ENCODE results near the gene FUZ.

The FUZ gene

DNA sequence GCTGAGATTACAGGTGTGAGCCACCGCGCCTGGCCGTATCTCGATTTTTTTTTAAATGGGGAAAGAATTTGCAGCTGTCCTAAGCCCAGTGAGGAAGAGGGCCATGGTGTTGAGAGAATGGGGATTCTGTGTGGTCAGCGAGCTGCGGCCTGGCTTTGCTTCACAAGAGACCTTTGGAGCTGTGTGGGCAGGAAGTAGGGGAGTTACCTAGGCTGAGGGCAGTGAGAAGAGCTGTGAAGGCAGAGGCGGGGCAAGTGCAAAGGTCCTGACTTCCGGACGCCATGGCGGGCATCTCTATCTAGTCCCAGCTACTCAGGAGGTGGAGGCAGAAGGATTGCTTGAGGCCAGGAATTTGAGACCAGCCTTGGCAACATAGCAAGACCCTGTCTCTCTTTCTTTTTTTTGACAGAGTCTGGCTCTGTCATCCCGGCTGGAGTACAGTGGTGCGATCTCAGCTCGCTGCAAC is 41.4 kb downstream of the FUZ start:
- no peak for TF ChIP-seq POLR2AphosphoS5 (IDR thresholded peaks at IDR 0.05; ENCODE audit: low read depth, low read length)
- no peak for TF ChIP-seq TAF1 (IDR thresholded peaks at IDR 0.05; ENCODE audit: borderline replicate concordance, insufficient read depth, low read length)
- TF ChIP-seq FOXP2 (optimal IDR thresholded peaks at IDR 0.05; ENCODE audit: borderline replicate concordance, extremely low read depth, extremely low read length, insufficient read depth) = no peak
- TF ChIP-seq, protein P1, sequence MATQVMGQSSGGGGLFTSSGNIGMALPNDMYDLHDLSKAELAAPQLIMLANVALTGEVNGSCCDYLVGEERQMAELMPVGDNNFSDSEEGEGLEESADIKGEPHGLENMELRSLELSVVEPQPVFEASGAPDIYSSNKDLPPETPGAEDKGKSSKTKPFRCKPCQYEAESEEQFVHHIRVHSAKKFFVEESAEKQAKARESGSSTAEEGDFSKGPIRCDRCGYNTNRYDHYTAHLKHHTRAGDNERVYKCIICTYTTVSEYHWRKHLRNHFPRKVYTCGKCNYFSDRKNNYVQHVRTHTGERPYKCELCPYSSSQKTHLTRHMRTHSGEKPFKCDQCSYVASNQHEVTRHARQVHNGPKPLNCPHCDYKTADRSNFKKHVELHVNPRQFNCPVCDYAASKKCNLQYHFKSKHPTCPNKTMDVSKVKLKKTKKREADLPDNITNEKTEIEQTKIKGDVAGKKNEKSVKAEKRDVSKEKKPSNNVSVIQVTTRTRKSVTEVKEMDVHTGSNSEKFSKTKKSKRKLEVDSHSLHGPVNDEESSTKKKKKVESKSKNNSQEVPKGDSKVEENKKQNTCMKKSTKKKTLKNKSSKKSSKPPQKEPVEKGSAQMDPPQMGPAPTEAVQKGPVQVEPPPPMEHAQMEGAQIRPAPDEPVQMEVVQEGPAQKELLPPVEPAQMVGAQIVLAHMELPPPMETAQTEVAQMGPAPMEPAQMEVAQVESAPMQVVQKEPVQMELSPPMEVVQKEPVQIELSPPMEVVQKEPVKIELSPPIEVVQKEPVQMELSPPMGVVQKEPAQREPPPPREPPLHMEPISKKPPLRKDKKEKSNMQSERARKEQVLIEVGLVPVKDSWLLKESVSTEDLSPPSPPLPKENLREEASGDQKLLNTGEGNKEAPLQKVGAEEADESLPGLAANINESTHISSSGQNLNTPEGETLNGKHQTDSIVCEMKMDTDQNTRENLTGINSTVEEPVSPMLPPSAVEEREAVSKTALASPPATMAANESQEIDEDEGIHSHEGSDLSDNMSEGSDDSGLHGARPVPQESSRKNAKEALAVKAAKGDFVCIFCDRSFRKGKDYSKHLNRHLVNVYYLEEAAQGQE (IDR thresholded peaks at IDR 0.05; ENCODE audit: insufficient read depth in 1 of 2, low read depth in 2 of 2, low read length in 2 of 2) = no peak

DNA sequence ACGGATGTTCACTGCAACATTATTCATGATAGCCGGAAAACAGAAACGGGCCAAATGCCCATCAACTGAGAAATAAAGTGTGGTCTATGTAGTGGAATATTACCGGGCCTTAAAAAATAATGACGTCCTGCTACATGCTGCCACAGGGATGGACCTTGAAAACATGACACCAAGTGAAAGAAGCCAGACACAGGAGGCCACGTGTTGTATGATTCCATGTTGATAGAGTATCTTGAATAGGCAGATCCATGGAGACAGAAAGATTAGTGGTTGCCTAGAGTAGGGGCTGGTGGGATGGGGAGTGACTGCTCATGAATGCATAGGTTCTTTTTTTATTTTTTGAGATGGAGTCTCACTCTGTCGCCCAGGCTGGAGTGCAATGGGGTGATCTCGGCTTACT is 42.6 kb downstream of the FUZ start:
- no peak for TF ChIP-seq SIN3A (IDR thresholded peaks at IDR 0.05; ENCODE audit: borderline replicate concordance, insufficient read depth, low read length)
- TF ChIP-seq POLR2AphosphoS5 (IDR thresholded peaks at IDR 0.05; ENCODE audit: low read depth, low read length) = no peak
- TF ChIP-seq TAF1 (IDR thresholded peaks at IDR 0.05; ENCODE audit: borderline replicate concordance, insufficient read depth, low read length) = no peak
- TF ChIP-seq FOXP2 (optimal IDR thresholded peaks at IDR 0.05; ENCODE audit: borderline replicate concordance, extremely low read depth, extremely low read length, insufficient read depth) = no peak
- TF ChIP-seq, protein P1 (IDR thresholded peaks at IDR 0.05; ENCODE audit: insufficient read depth in 1 of 2, low read depth in 2 of 2, low read length in 2 of 2) = no peak

DNA sequence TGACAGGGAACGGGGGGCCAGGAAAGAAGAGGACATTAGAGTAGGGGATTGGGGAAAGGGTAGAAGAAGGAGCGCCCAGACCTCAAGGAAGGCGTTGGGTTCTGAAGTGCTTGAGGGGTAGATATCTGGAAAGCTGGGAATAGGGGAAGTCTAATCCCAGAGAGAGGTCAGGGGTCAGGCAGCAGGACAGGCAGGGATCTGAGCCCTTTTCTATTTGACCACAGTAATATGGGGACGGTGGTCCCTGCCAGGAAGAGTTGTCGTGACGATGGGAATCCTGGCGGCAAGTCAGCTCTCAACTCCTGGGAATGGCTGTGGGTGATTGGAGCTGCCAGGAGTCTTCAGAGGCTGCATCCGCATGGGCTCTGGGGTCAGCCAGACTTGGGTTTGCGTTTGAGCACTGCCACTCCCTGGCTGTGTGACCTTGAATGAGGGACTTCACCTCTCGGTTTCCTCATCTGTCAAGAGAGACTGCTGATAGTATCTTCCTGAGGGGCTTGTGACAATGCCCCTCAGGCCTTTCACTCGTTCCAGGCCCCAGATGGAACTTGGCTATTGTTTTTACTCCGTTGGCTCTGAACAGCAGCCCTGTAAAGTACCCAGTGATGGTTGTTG is 45.0 kb downstream of the FUZ start:
- TF ChIP-seq FOXP2 (optimal IDR thresholded peaks at IDR 0.05; ENCODE audit: borderline replicate concordance, extremely low read depth, extremely low read length, insufficient read depth) = no peak
- TF ChIP-seq, protein P1 (IDR thresholded peaks at IDR 0.05; ENCODE audit: insufficient read depth in 1 of 2, low read depth in 2 of 2, low read length in 2 of 2) = no peak
- no peak for TF ChIP-seq SIN3A (IDR thresholded peaks at IDR 0.05; ENCODE audit: borderline replicate concordance, insufficient read depth, low read length)
- TF ChIP-seq POLR2AphosphoS5 (IDR thresholded peaks at IDR 0.05; ENCODE audit: low read depth, low read length) = no peak
- no peak for TF ChIP-seq TAF1 (IDR thresholded peaks at IDR 0.05; ENCODE audit: borderline replicate concordance, insufficient read depth, low read length)

DNA sequence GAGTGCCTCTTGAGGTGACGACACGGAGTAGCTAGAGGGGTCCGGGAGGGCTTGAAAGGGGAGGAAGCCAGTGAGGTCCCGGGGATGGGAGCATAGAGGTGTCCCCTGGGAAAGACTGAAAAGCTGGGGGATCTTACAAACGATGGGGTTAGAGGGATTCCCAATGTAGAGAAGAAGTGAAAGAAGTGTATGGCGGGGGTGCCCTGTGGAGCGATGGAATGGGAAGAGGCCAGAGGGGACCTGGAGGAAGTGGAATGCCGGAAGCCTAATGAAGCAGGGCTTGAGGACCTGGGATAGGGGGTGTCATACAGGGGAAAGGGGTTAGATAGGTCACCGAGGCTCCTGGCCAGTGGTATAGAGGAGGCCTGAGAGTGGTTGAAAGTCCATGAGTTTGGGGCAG is 45.7 kb downstream of the FUZ start:
- TF ChIP-seq FOXP2 (optimal IDR thresholded peaks at IDR 0.05; ENCODE audit: borderline replicate concordance, extremely low read depth, extremely low read length, insufficient read depth) (no peak), TAF1 (IDR thresholded peaks at IDR 0.05; ENCODE audit: borderline replicate concordance, insufficient read depth, low read length) (no peak), POLR2AphosphoS5 (IDR thresholded peaks at IDR 0.05; ENCODE audit: low read depth, low read length) (no peak), SIN3A (IDR thresholded peaks at IDR 0.05; ENCODE audit: borderline replicate concordance, insufficient read depth, low read length) (no peak)
- TF ChIP-seq, protein P1 (IDR thresholded peaks at IDR 0.05; ENCODE audit: insufficient read depth in 1 of 2, low read depth in 2 of 2, low read length in 2 of 2) = no peak
